Measurements from ENCODE around the gene CDH4. TPM values are rescaled to one million over a fixed set of nuclear protein-coding genes. Genes with fewer than 3 reads are reported as not detected.
"Not testable (repeated sequence)": the region's sequence is repeated elsewhere in the genome, so short reads cannot be mapped to it uniquely, and the experiment has no call there.

Gene CDH4
- total RNA-seq, 4 donors from 2014 or later, result not detected

- Histone ChIP-seq H3K9me3 (no peaks in the 10 kb centered on the region), H3K4me1 (no peaks in the 10 kb centered on the region), H3K4me3 (no peak overlapping the region), H3K27me3 (no peaks in the 10 kb centered on the region), H3K36me3 (peaks cover 0 to 3% (median 0%) of the 10 kb centered on the region in 4 donors), H3K27ac (no peak overlapping the region)
- in situ Hi-C loops (cut with MboI; ENCODE audit: low pct_ligation_motif_present in 1 of 4, low pct_unique_long_range_greater_than_20kb in 1 of 4, low sequenced_read_pairs in 3 of 4) (no loop called here), intact Hi-C loops (cut with DNase I; ENCODE audit: low total_unique reads) (no loop called here)
- DNase-seq, result no peak
- WGBS, 2 donors (ENCODE audit: low coverage in 1 of 2), result 33 to 86% methylated on average over 1 to 18 of the region's 18 CpGs
- TF ChIP-seq POLR2AphosphoS5 (IDR thresholded peaks at IDR 0.05), result no peak
- no peak for TF ChIP-seq EP300 (IDR thresholded peaks at IDR 0.05; ENCODE audit: low read depth)
- TF ChIP-seq POLR2A (IDR thresholded peaks at IDR 0.05), result no peak
- TF ChIP-seq CTCF (IDR thresholded peaks at IDR 0.05), result no peak
Measured at GRCh38 chr20:61982191-61982950, 730.3 kb downstream of the CDH4 start.

GRCh38 chr20:61982951-61983315 is 730.9 kb downstream of the CDH4 start:
- 88 to 89% methylated on average over 7 to 11 of the region's 11 CpGs for whole genome bisulfite sequencing, 2 donors (ENCODE audit: low coverage in 1 of 2)
- H3K9me3 ChIP-seq, result no peaks in the 10 kb centered on the region
- DNase-seq, result no peak
- H3K27ac ChIP-seq, result no peak overlapping the region
- intact Hi-C loops (cut with DNase I; ENCODE audit: low total_unique reads) (no loop called here), in situ Hi-C loops (cut with MboI; ENCODE audit: low pct_ligation_motif_present in 1 of 4, low pct_unique_long_range_greater_than_20kb in 1 of 4, low sequenced_read_pairs in 3 of 4) (no loop called here)
- no peak overlapping the region for H3K4me3 ChIP-seq
- peaks cover 0 to 4% (median 2%) of the 10 kb centered on the region in 4 donors for H3K36me3 ChIP-seq
- H3K27me3 ChIP-seq, result no peaks in the 10 kb centered on the region
- no peaks in the 10 kb centered on the region for H3K4me1 ChIP-seq
- no peak for TF ChIP-seq EP300 (IDR thresholded peaks at IDR 0.05; ENCODE audit: low read depth)
- no peak for TF ChIP-seq POLR2A (IDR thresholded peaks at IDR 0.05)
- no peak for TF ChIP-seq POLR2AphosphoS5 (IDR thresholded peaks at IDR 0.05)
- TF ChIP-seq CTCF (IDR thresholded peaks at IDR 0.05), result no peak

- Histone ChIP-seq H3K9me3 (no peaks in the 10 kb centered on the region), H3K36me3 (peaks cover 0 to 8% (median 2%) of the 10 kb centered on the region in 4 donors), H3K27me3 (no peaks in the 10 kb centered on the region), H3K4me3 (no peak overlapping the region), H3K27ac (no peak overlapping the region), H3K4me1 (no peaks in the 10 kb centered on the region)
- WGBS, 2 donors (ENCODE audit: low coverage in 1 of 2), result 85 to 100% methylated on average over 1 to 17 of the region's 17 CpGs
- in situ Hi-C loops (cut with MboI; ENCODE audit: low pct_ligation_motif_present in 1 of 4, low pct_unique_long_range_greater_than_20kb in 1 of 4, low sequenced_read_pairs in 3 of 4) (no loop called here), intact Hi-C loops (cut with DNase I; ENCODE audit: low total_unique reads) (no loop called here)
- TF ChIP-seq POLR2AphosphoS5 (IDR thresholded peaks at IDR 0.05) (no peak), POLR2A (IDR thresholded peaks at IDR 0.05) (no peak), CTCF (IDR thresholded peaks at IDR 0.05) (no peak), EP300 (IDR thresholded peaks at IDR 0.05; ENCODE audit: low read depth) (no peak)
- DNase-seq, result no peak
Measured at GRCh38 chr20:61983965-61984364, 731.9 kb downstream of the CDH4 start.

GRCh38 chr20:61984431-61984830 is 732.4 kb downstream of the CDH4 start:
- intact Hi-C loops (cut with DNase I; ENCODE audit: low total_unique reads); H3K27me3 ChIP-seq; H3K27ac ChIP-seq; H3K9me3 ChIP-seq; H3K4me1 ChIP-seq; H3K4me3 ChIP-seq; DNase-seq; H3K36me3 ChIP-seq; in situ Hi-C loops (cut with MboI; ENCODE audit: low pct_ligation_motif_present in 1 of 4, low pct_unique_long_range_greater_than_20kb in 1 of 4, low sequenced_read_pairs in 3 of 4): not testable (repeated sequence)
- WGBS, 2 donors (ENCODE audit: low coverage in 1 of 2), result 88 to 100% methylated on average over 2 to 14 of the region's 14 CpGs

GRCh38 chr20:61985096-61985495 is 733.0 kb downstream of the CDH4 start:
- intact Hi-C loops (cut with DNase I; ENCODE audit: low total_unique reads) (no loop called here), in situ Hi-C loops (cut with MboI; ENCODE audit: low pct_ligation_motif_present in 1 of 4, low pct_unique_long_range_greater_than_20kb in 1 of 4, low sequenced_read_pairs in 3 of 4) (no loop called here)
- WGBS, 2 donors (ENCODE audit: low coverage in 1 of 2), result 87 to 90% methylated on average over 2 to 6 of the region's 6 CpGs
- H3K4me3 ChIP-seq, result no peak overlapping the region
- peaks cover 0 to 8% (median 2%) of the 10 kb centered on the region in 4 donors for H3K36me3 ChIP-seq
- H3K9me3 ChIP-seq, result no peaks in the 10 kb centered on the region
- H3K27me3 ChIP-seq, result no peaks in the 10 kb centered on the region
- no peaks in the 10 kb centered on the region for H3K4me1 ChIP-seq
- TF ChIP-seq EP300 (IDR thresholded peaks at IDR 0.05; ENCODE audit: low read depth) (no peak), POLR2AphosphoS5 (IDR thresholded peaks at IDR 0.05) (no peak), POLR2A (IDR thresholded peaks at IDR 0.05) (no peak), CTCF (IDR thresholded peaks at IDR 0.05) (no peak)
- no peak overlapping the region for H3K27ac ChIP-seq
- DNase-seq, result no peak
